Ishikawa (cell line): Measurements from ENCODE around the gene PADI2.

Source experiments
- CEBPB ChIP-seq: IDR thresholded peaks from 2 replicates; pipeline ENCODE4 v1.6.1; 2012
- CREB1 ChIP-seq: IDR thresholded peaks from 2 replicates; pipeline ENCODE4 v1.6.1; 2012; ENCODE audit warnings: low read depth
- EGR1 ChIP-seq: IDR thresholded peaks from 2 replicates; pipeline ENCODE4 v1.6.1; 2012
- EP300 ChIP-seq: IDR thresholded peaks from 2 replicates; pipeline ENCODE4 v1.6.1; 2012; ENCODE audit warnings: borderline replicate concordance
- FOXM1 ChIP-seq: IDR thresholded peaks from 2 replicates; pipeline ENCODE4 v1.6.1; 2012; ENCODE audit warnings: low read depth, borderline replicate concordance
- NFIC ChIP-seq: IDR thresholded peaks from 2 replicates; pipeline ENCODE4 v1.6.1; 2012
- RAD21 ChIP-seq: IDR thresholded peaks from 2 replicates; pipeline ENCODE4 v1.6.1; 2012; ENCODE audit warnings: low read depth
- TAF1 ChIP-seq: IDR thresholded peaks from 2 replicates; pipeline ENCODE4 v1.6.1; 2012; ENCODE audit warnings: low read depth, mild to moderate bottlenecking
- TCF12 ChIP-seq: IDR thresholded peaks from 2 replicates; pipeline ENCODE4 v1.6.1; 2012; ENCODE audit warnings: low read depth
- TEAD4 ChIP-seq: IDR thresholded peaks from 2 replicates; pipeline ENCODE4 v1.6.1; 2012
- YY1 ChIP-seq: IDR thresholded peaks from 2 replicates; pipeline ENCODE4 v1.6.1; 2012; ENCODE audit warnings: low read depth
- ZBTB7A ChIP-seq: IDR thresholded peaks from 2 replicates; pipeline ENCODE4 v1.6.1; 2012; ENCODE audit warnings: low read depth
- TF ChIP-seq, protein P1 (sequence below): IDR thresholded peaks from 2 replicates; pipeline ENCODE4 v1.6.1; 2012
- TF ChIP-seq, protein P2 (sequence below): IDR thresholded peaks from 2 replicates; pipeline ENCODE4 v1.6.1; 2012; ENCODE audit warnings: low read depth, mild to moderate bottlenecking
- TF ChIP-seq, protein P3 (sequence below): IDR thresholded peaks from 2 replicates; pipeline ENCODE4 v1.6.1; 2012

The PADI2 gene

DNA sequence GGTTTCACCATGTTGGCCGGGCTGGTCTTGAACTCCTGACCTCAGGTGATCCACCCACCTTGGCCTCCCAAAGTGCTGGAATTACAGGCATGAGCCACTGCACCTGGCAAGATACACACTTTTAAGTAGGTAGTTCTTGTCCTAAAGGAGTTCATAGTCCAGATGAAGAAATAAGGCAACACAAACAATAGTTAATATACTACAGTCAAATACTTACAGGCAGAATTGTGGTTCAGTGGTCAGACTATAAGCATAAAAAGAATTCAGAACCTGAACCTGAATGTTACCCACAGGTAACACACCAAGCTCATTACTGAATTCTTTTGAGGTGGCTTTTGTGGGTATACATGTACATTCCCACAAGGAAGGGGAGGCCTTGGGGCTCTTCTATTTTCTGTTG, 67.2 kb downstream of the PADI2 start:
- TF ChIP-seq, protein P1, sequence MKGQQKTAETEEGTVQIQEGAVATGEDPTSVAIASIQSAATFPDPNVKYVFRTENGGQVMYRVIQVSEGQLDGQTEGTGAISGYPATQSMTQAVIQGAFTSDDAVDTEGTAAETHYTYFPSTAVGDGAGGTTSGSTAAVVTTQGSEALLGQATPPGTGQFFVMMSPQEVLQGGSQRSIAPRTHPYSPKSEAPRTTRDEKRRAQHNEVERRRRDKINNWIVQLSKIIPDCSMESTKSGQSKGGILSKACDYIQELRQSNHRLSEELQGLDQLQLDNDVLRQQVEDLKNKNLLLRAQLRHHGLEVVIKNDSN = no peak
- TF ChIP-seq TCF12 = no peak
- TF ChIP-seq CREB1 = no peak
- TF ChIP-seq, protein P2, sequence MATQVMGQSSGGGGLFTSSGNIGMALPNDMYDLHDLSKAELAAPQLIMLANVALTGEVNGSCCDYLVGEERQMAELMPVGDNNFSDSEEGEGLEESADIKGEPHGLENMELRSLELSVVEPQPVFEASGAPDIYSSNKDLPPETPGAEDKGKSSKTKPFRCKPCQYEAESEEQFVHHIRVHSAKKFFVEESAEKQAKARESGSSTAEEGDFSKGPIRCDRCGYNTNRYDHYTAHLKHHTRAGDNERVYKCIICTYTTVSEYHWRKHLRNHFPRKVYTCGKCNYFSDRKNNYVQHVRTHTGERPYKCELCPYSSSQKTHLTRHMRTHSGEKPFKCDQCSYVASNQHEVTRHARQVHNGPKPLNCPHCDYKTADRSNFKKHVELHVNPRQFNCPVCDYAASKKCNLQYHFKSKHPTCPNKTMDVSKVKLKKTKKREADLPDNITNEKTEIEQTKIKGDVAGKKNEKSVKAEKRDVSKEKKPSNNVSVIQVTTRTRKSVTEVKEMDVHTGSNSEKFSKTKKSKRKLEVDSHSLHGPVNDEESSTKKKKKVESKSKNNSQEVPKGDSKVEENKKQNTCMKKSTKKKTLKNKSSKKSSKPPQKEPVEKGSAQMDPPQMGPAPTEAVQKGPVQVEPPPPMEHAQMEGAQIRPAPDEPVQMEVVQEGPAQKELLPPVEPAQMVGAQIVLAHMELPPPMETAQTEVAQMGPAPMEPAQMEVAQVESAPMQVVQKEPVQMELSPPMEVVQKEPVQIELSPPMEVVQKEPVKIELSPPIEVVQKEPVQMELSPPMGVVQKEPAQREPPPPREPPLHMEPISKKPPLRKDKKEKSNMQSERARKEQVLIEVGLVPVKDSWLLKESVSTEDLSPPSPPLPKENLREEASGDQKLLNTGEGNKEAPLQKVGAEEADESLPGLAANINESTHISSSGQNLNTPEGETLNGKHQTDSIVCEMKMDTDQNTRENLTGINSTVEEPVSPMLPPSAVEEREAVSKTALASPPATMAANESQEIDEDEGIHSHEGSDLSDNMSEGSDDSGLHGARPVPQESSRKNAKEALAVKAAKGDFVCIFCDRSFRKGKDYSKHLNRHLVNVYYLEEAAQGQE = no peak
- TF ChIP-seq TAF1 = no peak
- TF ChIP-seq CEBPB = no peak
- TF ChIP-seq TEAD4 = no peak
- no peak for TF ChIP-seq RAD21
- no peak for TF ChIP-seq EP300
- TF ChIP-seq, protein P3, sequence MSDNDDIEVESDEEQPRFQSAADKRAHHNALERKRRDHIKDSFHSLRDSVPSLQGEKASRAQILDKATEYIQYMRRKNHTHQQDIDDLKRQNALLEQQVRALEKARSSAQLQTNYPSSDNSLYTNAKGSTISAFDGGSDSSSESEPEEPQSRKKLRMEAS = no peak

DNA sequence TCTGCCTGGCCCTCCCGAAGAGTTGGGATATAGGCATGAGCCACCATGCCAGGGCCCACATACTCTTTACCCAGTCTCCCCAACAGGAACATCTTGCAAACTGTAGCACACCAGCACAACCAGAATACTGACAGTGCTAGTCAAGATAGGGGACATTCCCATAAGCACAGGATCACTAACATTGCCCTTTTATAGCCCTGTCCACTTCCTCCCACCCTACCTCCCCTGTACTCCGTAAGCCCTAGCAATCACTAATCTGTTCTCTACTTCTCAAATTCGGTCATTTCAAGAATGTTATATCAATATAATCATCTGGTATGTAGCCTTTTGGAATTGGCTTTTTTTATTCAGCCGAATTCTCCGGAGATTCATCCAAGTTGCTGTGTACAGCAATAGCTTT, 71.3 kb downstream of the PADI2 start:
- no peak for TF ChIP-seq TEAD4
- no peak for TF ChIP-seq EP300
- TF ChIP-seq, protein P1 = no peak
- no peak for TF ChIP-seq RAD21
- TF ChIP-seq EGR1 = no peak
- TF ChIP-seq TCF12 = no peak
- no peak for TF ChIP-seq CEBPB
- no peak for TF ChIP-seq CREB1

DNA sequence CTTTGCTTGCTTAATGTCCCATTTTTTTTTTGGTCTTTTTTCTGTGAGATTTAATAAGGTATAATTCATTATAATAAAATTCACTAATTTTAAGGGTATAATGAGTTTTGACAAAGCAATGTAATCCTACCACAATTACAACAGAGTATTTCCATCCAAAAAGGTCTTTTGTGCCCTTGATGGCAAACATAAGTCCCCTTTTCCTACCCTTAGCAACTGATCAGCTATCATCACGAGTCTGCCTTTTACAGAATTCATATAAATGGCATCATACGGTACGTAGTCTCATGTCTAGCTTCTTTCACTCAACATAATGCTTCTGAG, 73.0 kb downstream of the PADI2 start:
- TF ChIP-seq TAF1 = no peak
- TF ChIP-seq, protein P3 = no peak
- TF ChIP-seq TEAD4 = no peak
- TF ChIP-seq ZBTB7A = no peak
- no peak for TF ChIP-seq NFIC
- TF ChIP-seq TCF12 = no peak
- TF ChIP-seq CREB1 = no peak
- TF ChIP-seq EP300 = no peak
- TF ChIP-seq, protein P2 = no peak
- TF ChIP-seq EGR1 = no peak
- TF ChIP-seq, protein P1 = no peak
- TF ChIP-seq CEBPB = no peak
- TF ChIP-seq RAD21 = no peak
- no peak for TF ChIP-seq YY1
- no peak for TF ChIP-seq FOXM1

DNA sequence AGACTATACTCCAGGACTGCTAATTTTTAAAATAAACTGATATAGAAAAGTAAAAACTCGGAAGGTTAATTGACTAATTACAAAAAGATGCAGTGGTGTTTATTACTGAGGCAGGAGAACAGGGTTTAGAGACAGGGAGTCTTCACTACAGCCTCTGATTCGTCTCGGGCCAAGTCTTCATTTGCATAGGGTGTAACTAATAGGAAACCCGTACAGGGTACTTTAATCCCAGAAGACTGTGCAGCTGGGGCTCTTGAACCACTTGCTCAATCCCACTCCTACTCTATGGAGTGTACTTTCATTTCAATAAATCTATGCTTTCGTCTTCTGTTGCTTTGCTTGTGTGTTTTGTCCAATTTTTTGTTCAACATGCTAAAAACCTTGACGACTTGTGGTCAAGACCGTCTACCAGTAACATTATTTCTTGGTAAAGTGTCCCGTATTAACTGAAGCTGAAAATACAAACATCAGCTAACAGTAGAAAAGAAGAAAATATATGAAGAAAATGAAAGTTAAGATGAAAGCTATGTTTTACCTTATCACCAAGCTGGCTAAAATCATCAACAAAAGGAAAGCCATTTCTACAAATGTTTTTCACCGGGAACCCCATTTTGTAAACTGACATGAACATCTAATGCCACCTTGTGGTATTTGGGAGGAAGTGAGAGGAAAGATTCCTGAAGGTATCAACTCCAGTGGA, 73.5 kb downstream of the PADI2 start:
- TF ChIP-seq, protein P3 = no peak
- no peak for TF ChIP-seq YY1
- peak; percentile 69 for TF ChIP-seq RAD21

DNA sequence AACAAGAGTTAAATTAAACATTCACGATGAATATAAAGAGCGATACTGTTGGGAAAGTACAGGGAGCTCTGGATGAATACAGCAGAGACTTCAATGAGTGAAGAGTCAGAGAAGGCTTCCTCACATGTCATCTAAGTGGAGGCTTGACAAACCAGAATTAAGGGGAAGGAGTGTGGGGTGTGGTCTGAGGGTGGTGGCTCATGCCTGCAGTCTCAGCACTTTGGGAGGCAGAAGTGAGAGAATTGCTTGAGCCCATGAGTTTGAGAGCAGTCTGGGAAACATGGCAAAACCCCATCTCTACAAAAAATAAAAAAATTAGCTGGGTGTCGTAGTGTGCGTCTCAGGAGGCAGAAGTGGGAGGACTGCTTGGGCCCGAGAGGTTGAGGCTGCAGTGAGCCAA, 74.1 kb downstream of the PADI2 start:
- TF ChIP-seq, protein P3 = no peak
- TF ChIP-seq, protein P1 = no peak
- TF ChIP-seq RAD21 (no peak), NFIC (no peak), TAF1 (no peak), CEBPB (no peak), CREB1 (no peak), EP300 (no peak), ZBTB7A (no peak), TEAD4 (no peak), EGR1 (no peak), TCF12 (no peak), YY1 (no peak), FOXM1 (no peak)
- TF ChIP-seq, protein P2 = no peak
